Activated CD4-positive, alpha-beta T cell treated with anti-CD3 and anti-CD28 coated beads, Interleukin-2, amount 10 ng/mL, durations not matched to agents 24 days and 14 days (primary cell): ENCODE data around the gene FOXL1. TPM values are rescaled to one million over a fixed set of nuclear protein-coding genes. Genes with fewer than 3 reads are reported as not detected.

Source experiments
- DNase-seq: peaks from one replicate; pipeline ENCODE4 v3.0.0; 2022
- H3K27ac Mint-ChIP-seq: one replicate; pipeline ENCODE4 v1.8.0; 2022; ENCODE audit warnings: mild to moderate bottlenecking, mixed read lengths
- H3K27me3 Mint-ChIP-seq: one replicate; pipeline ENCODE4 v1.8.0; 2022; ENCODE audit warnings: mixed read lengths
- H3K36me3 Mint-ChIP-seq: one replicate; pipeline ENCODE4 v1.8.0; 2022; ENCODE audit warnings: low read depth, mild to moderate bottlenecking, mixed read lengths
- H3K4me1 Mint-ChIP-seq: one replicate; pipeline ENCODE4 v1.8.0; 2021; ENCODE audit warnings: mixed read lengths
- H3K4me3 Mint-ChIP-seq: one replicate; pipeline ENCODE4 v1.8.0; 2022; ENCODE audit warnings: mild to moderate bottlenecking, moderate library complexity, mixed read lengths
- H3K9me3 Mint-ChIP-seq: one replicate; pipeline ENCODE4 v1.8.0; 2021; ENCODE audit warnings: mixed read lengths
- intact Hi-C: fragments of 100-400 bp; cut with micrococcal nuclease; formaldehyde crosslinking; loops from one replicate; pipeline ENCODE4 v1.15.1; 2023
- total RNA-seq: library from RNA; stranded (reverse); gene quantifications from 2 replicates; pipeline ENCODE4 v1.2.3, GENCODE V29; 2022

FOXL1 gene
- total RNA-seq, 1 donor from 2014 or later: 0.05 TPM

DNA sequence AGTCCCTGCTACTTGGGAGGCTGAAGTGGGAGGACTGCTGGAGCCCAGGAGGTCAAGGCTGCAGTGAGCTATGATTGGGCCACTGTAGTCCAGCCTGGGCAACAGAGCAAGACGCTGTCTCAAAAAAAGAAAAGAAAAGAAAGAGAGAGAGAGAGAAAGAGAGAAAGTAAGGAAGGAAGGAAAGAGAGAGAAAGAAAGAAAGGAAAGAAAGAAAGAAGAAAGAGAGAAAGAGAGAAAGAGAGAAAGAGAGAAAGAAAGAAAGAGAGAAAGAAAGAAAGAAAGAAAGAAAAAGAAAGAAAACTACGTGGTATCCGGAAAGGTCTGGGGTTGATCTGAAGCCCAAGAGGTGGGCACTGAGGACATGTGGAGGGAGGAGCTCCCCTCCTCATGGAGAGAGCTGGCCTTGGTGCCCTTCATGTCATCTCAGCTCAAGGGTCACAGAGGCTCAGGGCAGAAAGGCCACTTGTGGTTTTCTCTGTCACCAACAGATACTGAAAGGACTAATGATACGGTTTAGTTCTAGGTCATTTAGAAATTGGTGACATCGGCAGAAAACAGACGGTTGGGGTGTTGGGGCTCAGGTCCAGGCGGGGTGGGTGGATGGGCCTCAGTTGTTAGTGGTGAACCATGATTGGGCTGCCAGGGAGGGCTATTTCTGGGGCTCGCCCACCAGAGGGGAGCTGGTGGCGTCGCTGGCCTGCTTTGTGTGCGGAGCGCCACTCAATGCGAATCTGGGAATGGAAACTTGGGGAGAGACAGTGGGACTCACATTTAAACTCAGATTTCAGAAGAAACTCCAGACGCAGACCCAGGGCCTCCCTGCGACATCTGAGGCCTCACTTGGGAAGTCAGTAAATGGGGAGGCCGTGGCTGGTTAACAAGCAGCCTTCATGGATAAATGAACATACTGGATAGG lies 44.6 kb downstream of the FOXL1 start:
- intact Hi-C loops: no loop called here
- no peaks in the 10 kb centered on the region for H3K27me3 Mint-ChIP-seq
- no peaks in the 10 kb centered on the region for H3K36me3 Mint-ChIP-seq
- DNase-seq: no peak
- H3K4me3 Mint-ChIP-seq: no peak overlapping the region
- H3K9me3 Mint-ChIP-seq: no peaks in the 10 kb centered on the region
- H3K4me1 Mint-ChIP-seq: no peaks in the 10 kb centered on the region
- H3K27ac Mint-ChIP-seq: no peak overlapping the region

DNA sequence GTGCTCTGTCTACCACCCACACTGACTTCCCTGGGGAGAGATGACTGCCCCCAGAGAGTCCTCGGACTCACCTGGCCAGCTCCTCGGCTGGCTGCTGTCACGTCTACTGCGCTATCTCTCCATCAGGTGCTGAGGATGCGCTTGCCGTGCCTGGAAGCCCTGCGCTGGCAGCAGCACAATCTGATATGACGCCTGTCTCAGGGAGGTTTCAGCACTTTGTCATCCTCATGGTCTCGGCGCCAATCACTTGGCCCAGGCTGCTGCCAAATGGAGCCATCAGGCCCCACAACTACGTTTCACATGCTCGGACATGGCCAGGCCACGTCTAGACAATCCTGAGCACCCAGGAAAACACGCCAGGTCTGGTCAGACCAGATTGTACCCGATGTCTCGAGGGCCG lies 46.7 kb downstream of the FOXL1 start:
- DNase-seq: no peak
- H3K4me1 Mint-ChIP-seq: no peaks in the 10 kb centered on the region
- H3K36me3 Mint-ChIP-seq: no peaks in the 10 kb centered on the region
- H3K27me3 Mint-ChIP-seq: no peaks in the 10 kb centered on the region
- no peaks in the 10 kb centered on the region for H3K9me3 Mint-ChIP-seq
- no peak overlapping the region for H3K4me3 Mint-ChIP-seq
- intact Hi-C loops: no loop called here
- H3K27ac Mint-ChIP-seq: no peak overlapping the region

- H3K36me3 Mint-ChIP-seq: no peaks in the 10 kb centered on the region
- no peaks in the 10 kb centered on the region for H3K4me1 Mint-ChIP-seq
- no peak for DNase-seq
- H3K9me3 Mint-ChIP-seq: no peaks in the 10 kb centered on the region
- intact Hi-C loops: no loop called here
- no peak overlapping the region for H3K27ac Mint-ChIP-seq
- H3K27me3 Mint-ChIP-seq: peaks cover under 1% of the 10 kb centered on the region
- no peak overlapping the region for H3K4me3 Mint-ChIP-seq
These were observed 47.5 kb downstream of the FOXL1 start for GRCh38 chr16:86625821-86626220.

- H3K27me3 Mint-ChIP-seq: peaks cover 3% of the 10 kb centered on the region
- no peaks in the 10 kb centered on the region for H3K9me3 Mint-ChIP-seq
- no peak overlapping the region for H3K4me3 Mint-ChIP-seq
- DNase-seq: no peak
- intact Hi-C loops: no loop called here
- H3K36me3 Mint-ChIP-seq: no peaks in the 10 kb centered on the region
- H3K4me1 Mint-ChIP-seq: peaks cover 4% of the 10 kb centered on the region
- no peak overlapping the region for H3K27ac Mint-ChIP-seq
These were observed 47.9 kb downstream of the FOXL1 start for GRCh38 chr16:86626284-86626683.

DNA sequence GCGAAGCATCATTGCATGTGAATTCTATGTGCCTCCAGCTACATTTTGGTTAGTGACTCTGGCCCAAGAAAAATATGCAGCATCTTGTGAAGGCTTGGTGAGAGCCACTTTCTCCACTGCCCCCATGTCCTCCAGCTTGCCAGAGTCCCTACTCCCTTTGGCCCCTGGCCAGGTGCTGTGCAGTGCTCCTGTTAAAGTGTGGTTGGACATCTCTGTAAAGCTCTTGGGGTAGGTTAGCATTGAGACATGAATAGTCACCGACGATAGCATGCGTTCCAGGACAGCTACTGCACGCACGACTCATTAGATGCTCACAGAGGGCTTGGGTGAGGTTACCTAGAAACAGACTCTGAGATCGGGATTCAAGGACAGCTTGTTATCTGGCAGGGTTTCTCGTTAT lies 48.6 kb downstream of the FOXL1 start:
- H3K4me3 Mint-ChIP-seq: no peak overlapping the region
- H3K36me3 Mint-ChIP-seq: no peaks in the 10 kb centered on the region
- no peak overlapping the region for H3K27ac Mint-ChIP-seq
- intact Hi-C loops: no loop called here
- DNase-seq: no peak
- H3K9me3 Mint-ChIP-seq: no peaks in the 10 kb centered on the region
- peaks cover 3% of the 10 kb centered on the region for H3K27me3 Mint-ChIP-seq
- peaks cover 9% of the 10 kb centered on the region for H3K4me1 Mint-ChIP-seq

GRCh38 chr16:86628614-86629013 lies 50.3 kb downstream of the FOXL1 start:
- intact Hi-C loops: no loop called here

DNA sequence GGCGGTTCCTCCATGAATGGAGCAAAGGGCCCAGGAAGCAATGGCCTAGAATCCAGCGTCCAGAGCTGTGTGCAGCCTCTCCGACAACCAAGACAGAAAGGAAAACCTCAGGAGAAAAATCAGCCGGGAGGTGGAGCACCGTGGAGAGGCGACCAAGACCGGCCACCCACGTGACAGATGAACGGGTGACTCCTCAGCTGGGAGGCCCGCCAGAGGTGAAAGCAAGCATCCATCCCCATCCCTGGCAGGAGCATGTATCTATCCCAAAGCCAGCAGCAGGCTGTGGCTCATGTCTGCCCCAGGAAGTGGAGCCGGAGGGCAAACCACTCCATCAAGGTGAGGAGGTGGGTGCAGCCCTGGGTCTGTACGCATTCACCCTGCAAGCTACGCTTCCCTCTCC lies 52.1 kb downstream of the FOXL1 start:
- intact Hi-C loops: no loop called here
- Mint-ChIP-seq H3K4me3 (no peak overlapping the region), H3K27ac (no peak overlapping the region), H3K36me3 (no peaks in the 10 kb centered on the region), H3K9me3 (no peaks in the 10 kb centered on the region), H3K4me1 (peaks cover 9% of the 10 kb centered on the region), H3K27me3 (peaks cover 6% of the 10 kb centered on the region)
- DNase-seq: no peak

More at GRCh38 chr16:86628614-86629013, 50.3 kb downstream of the FOXL1 start:
- no peak overlapping the region for H3K4me3 Mint-ChIP-seq
- H3K9me3 Mint-ChIP-seq: no peaks in the 10 kb centered on the region
- H3K27me3 Mint-ChIP-seq: peaks cover 3% of the 10 kb centered on the region
- H3K4me1 Mint-ChIP-seq: peaks cover 9% of the 10 kb centered on the region
- no peak for DNase-seq
- no peaks in the 10 kb centered on the region for H3K36me3 Mint-ChIP-seq
- no peak overlapping the region for H3K27ac Mint-ChIP-seq

DNA sequence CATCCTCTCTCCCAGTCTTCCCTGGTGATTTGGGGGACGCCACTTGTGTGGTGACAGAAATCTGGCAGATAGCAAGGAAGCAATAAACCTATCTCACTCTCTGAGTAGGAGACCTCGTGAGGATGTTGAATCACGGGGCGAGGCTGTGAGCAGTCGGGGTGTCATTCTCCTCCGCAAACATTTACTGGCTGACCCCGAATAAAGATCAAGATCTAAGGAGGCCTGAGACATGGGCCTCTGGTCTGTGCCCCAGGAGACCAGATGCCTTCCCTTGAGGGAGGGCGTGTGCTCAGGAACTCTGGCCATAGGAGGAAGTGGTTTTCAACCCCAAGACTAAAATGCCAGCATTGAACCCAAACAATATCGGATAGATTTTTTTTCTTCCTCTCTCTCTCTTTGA lies 53.1 kb downstream of the FOXL1 start:
- Mint-ChIP-seq H3K4me1 (peaks cover 9% of the 10 kb centered on the region), H3K4me3 (no peak overlapping the region), H3K36me3 (no peaks in the 10 kb centered on the region), H3K27me3 (peaks cover 8% of the 10 kb centered on the region), H3K27ac (no peak overlapping the region), H3K9me3 (no peaks in the 10 kb centered on the region)
- intact Hi-C loops: no loop called here
- DNase-seq: no peak

Other genes starting within 250 kb of the FOXL1 start
- gene FOXF1, start 68.0 kb upstream of the FOXL1 start, total RNA-seq: not detected in 2 replicates
- gene MTHFSD, start 23.3 kb upstream of the FOXL1 start, total RNA-seq: 27.2 and 29.1 TPM in 2 replicates
- gene FOXC2, start 11.7 kb upstream of the FOXL1 start, total RNA-seq: not detected in 2 replicates